OCI-LY1 (cell line): Measurements from ENCODE around the gene GON7.

Experiments used
- H2AFZ ChIP-seq: fragments of 200-600 bp; sonication (generic), shearing (Covaris generic); 2 replicates; pipeline ENCODE4 v1.6.0; 2014; ENCODE audit warnings: antibody characterized with exemption, mild to moderate bottlenecking, low read length
- H3F3A ChIP-seq: fragments of 200-600 bp; sonication (generic), shearing (Covaris generic); 2 replicates; pipeline ENCODE4 v1.6.0; 2014; ENCODE audit warnings: mild to moderate bottlenecking, antibody characterized with exemption, low read length, moderate library complexity; ENCODE audit not compliant: insufficient read depth
- H3K27ac ChIP-seq: fragments of 200-600 bp; sonication (generic); 2 replicates; pipeline ENCODE4 v1.5.1; 2014; ENCODE audit warnings: low read length, mixed run types, mild to moderate bottlenecking, low read depth; ENCODE audit not compliant: poor library complexity, severe bottlenecking
- H3K27me3 ChIP-seq: fragments of 200-600 bp; sonication (generic); 2 replicates; pipeline ENCODE4 v1.6.0; 2014; ENCODE audit warnings: antibody characterized with exemption, mild to moderate bottlenecking, low read length, moderate library complexity; ENCODE audit not compliant: insufficient read depth
- H3K36me3 ChIP-seq: fragments of 200-600 bp; sonication (generic); 2 replicates; pipeline ENCODE4 v1.6.1; 2014; ENCODE audit warnings: mild to moderate bottlenecking, antibody characterized with exemption, low read length, moderate library complexity, mixed read lengths; ENCODE audit not compliant: insufficient read depth
- H3K4me1 ChIP-seq: fragments of 200-600 bp; sonication (generic); 2 replicates; pipeline ENCODE4 v1.5.1; 2014; ENCODE audit warnings: mild to moderate bottlenecking, low read length, moderate library complexity; ENCODE audit not compliant: insufficient read depth, severe bottlenecking
- H3K4me2 ChIP-seq: fragments of 200-600 bp; sonication (generic), shearing (Covaris generic); 2 replicates; pipeline ENCODE4 v1.6.1; 2014; ENCODE audit warnings: low read length
- H3K4me3 ChIP-seq: fragments of 200-600 bp; sonication (generic); 2 replicates; pipeline ENCODE4 v1.5.1; 2014; ENCODE audit warnings: low read length, low read depth, mild to moderate bottlenecking, mixed read lengths; ENCODE audit not compliant: poor library complexity, severe bottlenecking
- H3K79me2 ChIP-seq: fragments of 200-600 bp; shearing (Covaris generic); 2 replicates; pipeline ENCODE4 v1.6.1; 2016; ENCODE audit warnings: mixed run types, low read length, mixed read lengths; ENCODE audit not compliant: insufficient read depth
- H3K9ac ChIP-seq: fragments of 200-600 bp; sonication (generic), shearing (Covaris generic); 2 replicates; pipeline ENCODE4 v1.6.1; 2014; ENCODE audit warnings: mild to moderate bottlenecking, low read length, mixed read lengths
- H3K9me2 ChIP-seq: fragments of 200-600 bp; sonication (generic), shearing (Covaris generic); 2 replicates; pipeline ENCODE4 v1.6.1; 2014; ENCODE audit warnings: low read depth, mild to moderate bottlenecking, low read length, mixed read lengths
- H3K9me3 ChIP-seq: fragments of 200-600 bp; shearing (Covaris generic); 2 replicates; pipeline ENCODE4 v1.6.1; 2014; ENCODE audit warnings: low read length, mixed read lengths
- H4K20me1 ChIP-seq: fragments of 200-600 bp; sonication (generic), shearing (Covaris generic); 2 replicates; pipeline ENCODE4 v1.6.0; 2016; ENCODE audit warnings: mild to moderate bottlenecking, low read length; ENCODE audit not compliant: insufficient read depth
- CTCF ChIP-seq: fragments of 200-600 bp; sonication (generic), shearing (Covaris generic); IDR thresholded peaks from 2 replicates; pipeline ENCODE4 v1.5.1; 2017; ENCODE audit warnings: mild to moderate bottlenecking, antibody characterized with exemption, low read length, moderate library complexity, mixed read lengths
- EZH2 ChIP-seq: fragments of 200-600 bp; sonication (generic), shearing (Covaris generic); IDR thresholded peaks from 2 replicates; pipeline ENCODE4 v1.8.0; 2017; ENCODE audit warnings: borderline replicate concordance, mixed run types, mild to moderate bottlenecking, antibody characterized with exemption, low read length, moderate library complexity, mixed read lengths

Gene GON7

GRCh38 chr14:93212432-93212831, 5.6 kb upstream of the GON7 start:
- no peak overlapping the region for H2AFZ ChIP-seq
- H3F3A ChIP-seq: no peaks in the 10 kb centered on the region
- no peaks in the 10 kb centered on the region for H4K20me1 ChIP-seq
- H3K4me2 ChIP-seq: no peak overlapping the region
- peaks cover 30% of the 10 kb centered on the region for H3K4me1 ChIP-seq
- no peaks in the 10 kb centered on the region for H3K9me3 ChIP-seq
- no peaks in the 10 kb centered on the region for H3K27me3 ChIP-seq
- peaks cover 67% of the 10 kb centered on the region for H3K36me3 ChIP-seq
- H3K9ac ChIP-seq: no peak overlapping the region
- H3K4me3 ChIP-seq: no peak overlapping the region
- peak overlapping the region; percentile 7 for H3K27ac ChIP-seq
- TF ChIP-seq CTCF (no peak), EZH2 (no peak)
- H3K79me2 ChIP-seq: peaks cover 20% of the 10 kb centered on the region
- no peaks in the 10 kb centered on the region for H3K9me2 ChIP-seq

GRCh38 chr14:93207468-93208308, 823 bp upstream of the GON7 start:
- peaks cover 60% of the 10 kb centered on the region for H3K4me1 ChIP-seq
- H3K36me3 ChIP-seq: peaks cover 47% of the 10 kb centered on the region
- H4K20me1 ChIP-seq: no peaks in the 10 kb centered on the region
- H3K27me3 ChIP-seq: no peaks in the 10 kb centered on the region
- H2AFZ ChIP-seq: no peak overlapping the region
- peak overlapping the region; percentile 95 for H3K4me3 ChIP-seq
- H3K9me3 ChIP-seq: no peaks in the 10 kb centered on the region
- H3F3A ChIP-seq: no peaks in the 10 kb centered on the region
- peaks cover 60% of the 10 kb centered on the region for H3K79me2 ChIP-seq
- peak; percentile 39; the same call in 1 of the 2 replicates for TF ChIP-seq CTCF
- TF ChIP-seq EZH2: no peak
- H3K27ac ChIP-seq: peak overlapping the region; percentile 47
- peak overlapping the region; percentile 98 for H3K4me2 ChIP-seq
- H3K9me2 ChIP-seq: no peaks in the 10 kb centered on the region
- peak overlapping the region; percentile 93 for H3K9ac ChIP-seq

- peaks cover 30% of the 10 kb centered on the region for H3K4me1 ChIP-seq
- H3K27ac ChIP-seq: no peak overlapping the region
- H3K9me2 ChIP-seq: no peaks in the 10 kb centered on the region
- TF ChIP-seq EZH2 (no peak), CTCF (no peak)
- H3K4me2 ChIP-seq: no peak overlapping the region
- no peak overlapping the region for H3K9ac ChIP-seq
- no peaks in the 10 kb centered on the region for H4K20me1 ChIP-seq
- 0 out of 2 replicates have a peak, but pooled peaks cover 2% of the 10 kb centered on the region for H3F3A ChIP-seq
- H3K9me3 ChIP-seq: no peaks in the 10 kb centered on the region
- peaks cover 36% of the 10 kb centered on the region for H3K79me2 ChIP-seq
- no peak overlapping the region for H2AFZ ChIP-seq
- H3K27me3 ChIP-seq: no peaks in the 10 kb centered on the region
- no peak overlapping the region for H3K4me3 ChIP-seq
- peaks cover 61% of the 10 kb centered on the region for H3K36me3 ChIP-seq
Measured at GRCh38 chr14:93201155-93201704, 5.6 kb downstream of the GON7 start.
